Pancreas (tissue), 10 donors: Measurements from ENCODE around the gene NUFIP1. TPM values are rescaled to one million over a fixed set of nuclear protein-coding genes. Genes with fewer than 3 reads are reported as not detected.

Source experiments
- ATAC-seq, 4 donors: fragments of 200-7000 bp; cut with Tn5 transposase; one replicate each; pipeline versions ENCODE4 v1.8.0 to v1.9.1; 2020; ENCODE audit warnings: mild to moderate bottlenecking in 4 of 4, moderate library complexity in 4 of 4
- DNase-seq, 6 donors: peaks; one replicate each; pipeline ENCODE4 v3.0.0-alpha.2; 2020
- FAIRE-seq: peaks from 2 replicates; lab custom pipeline; 2012; peaks lifted over from hg19 to GRCh38; lab: Jason Lieb, UNC
- H3K27ac ChIP-seq, 4 donors: fragments of 200-600 bp; sonication (generic); 1 replicate in 3 of 4; 2 replicates in 1 of 4; pipeline versions ENCODE4 v1.5.0 to v1.8.0; 2020
- H3K27me3 ChIP-seq, 4 donors: fragments of 200-600 bp; one replicate each; pipeline ENCODE4 v1.8.0; 2021
- H3K36me3 ChIP-seq, 3 donors: fragments of 200-600 bp; sonication (generic) in 1 of 3; one replicate each; pipeline versions ENCODE4 v1.5.0 to v1.8.0; 2020 to 2021
- H3K4me1 ChIP-seq, 3 donors: fragments of 200-600 bp; one replicate each; pipeline ENCODE4 v1.8.0; 2021
- H3K4me3 ChIP-seq, 4 donors: fragments of 200-600 bp; sonication (generic) in 2 of 4; one replicate each; pipeline versions ENCODE4 v1.5.0 to v1.8.0; 2020 to 2021
- H3K9me3 ChIP-seq, 4 donors: fragments of 200-600 bp; one replicate each; pipeline ENCODE4 v1.8.0; 2021
- CTCF ChIP-seq, 4 donors: fragments of 200-600 bp; sonication (generic) in 3 of 4; IDR thresholded peaks; one replicate each; pipeline versions ENCODE4 v1.5.0 to v1.8.0; 2021; ENCODE audit warnings: antibody characterized with exemption in 4 of 4
- WGBS, 2 donors: extraction: QIAGEN DNeasy Blood & Tissue Kit; methylation state at CpG; one replicate each; pipeline ENCODE4 v1.1.7; 2013; 5-methylcytosine and 5-hydroxymethylcytosine counted together
- intact Hi-C, 3 donors: fragments of 100-400 bp; cut with DNase I; formaldehyde crosslinking; loops; one replicate each; pipeline versions ENCODE4 v1.11.1 to v1.14.2; 2022
- polyA plus RNA-seq, 2 donors: library from polyadenylated mRNA; stranded (reverse); fragments of 200-250 nt; gene quantifications; one replicate each; pipeline ENCODE4 v1.2.3, GENCODE V29; 2013
- total RNA-seq, 6 donors: library from RNA; stranded (reverse); fragmentation: NEBNext Ultra II Directional in 4 of 6; extraction: Animal tissue kit (Norgen Biotek cat#: 25700) in 4 of 6; gene quantifications; one replicate each; pipeline versions ENCODE4 v1.2.1 to v1.2.4, GENCODE V29; 2021 to 2023
- donor health status: healthy with polysubstance abuse.
- donor health status: DM: no; HTN: no; CAD: no; lungs with moderate emphysema.
- donor health status: DM: no; HTN: no; CAD: no.
- donor health status: control.
- donor health status: control.
- donor health status: Bipolar disorder and iron deficiency.
- donor health status: DM: yes; HTN: yes; CAD: no.
- donor health status: DM: no; HTN: no; CAD: no.
- donor health status: DM: no; HTN: no; CAD: no.
- donor health status: DM: yes; HTN: yes; CAD: no.

Gene NUFIP1
- total and polyA plus RNA-seq, 8 donors = 1.1 to 3.0 (median 2.0) TPM

DNA sequence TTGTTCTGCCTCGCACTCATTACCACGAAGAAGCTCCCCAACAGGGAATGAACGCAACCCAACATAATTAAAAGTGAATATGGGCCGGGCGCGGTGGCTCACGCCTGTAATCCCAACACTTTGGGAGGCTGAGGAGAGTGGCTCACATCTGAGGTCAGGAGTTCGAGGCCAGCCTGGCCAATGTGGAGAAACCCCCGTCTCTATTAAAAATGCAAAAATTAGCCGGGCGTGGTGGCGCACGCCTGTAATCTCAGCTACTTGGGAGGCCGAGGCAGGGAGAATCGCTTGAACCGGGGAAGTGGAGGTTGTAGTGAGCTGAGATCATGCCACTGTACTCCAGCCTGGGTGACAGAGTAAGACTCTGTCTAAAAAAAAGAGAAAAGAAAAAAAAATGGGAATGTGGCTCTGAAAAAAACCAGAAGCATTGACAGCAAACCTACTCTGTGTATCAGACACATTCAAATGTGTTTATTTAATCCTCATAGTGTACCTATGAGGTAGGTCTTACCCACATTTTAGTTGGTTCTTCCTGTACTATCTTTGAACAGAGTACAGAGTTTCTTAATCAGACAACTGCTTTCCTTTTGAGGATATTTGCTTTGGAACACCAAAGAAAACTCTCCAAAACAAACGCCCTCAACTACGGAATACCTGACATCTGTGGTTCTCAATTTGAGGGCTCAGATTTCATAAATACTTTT lies 70.0 kb downstream of the NUFIP1 start:
- Histone ChIP-seq H3K27me3 (no peaks in the 10 kb centered on the region), H3K9me3 (no peaks in the 10 kb centered on the region), H3K27ac (peak overlapping the region; percentile 88 to 99 (median 94)), H3K4me1 (peaks cover 0 to 16% (median 13%) of the 10 kb centered on the region in 3 donors), H3K36me3 (no peaks in the 10 kb centered on the region), H3K4me3 (peak overlapping the region in 2 of 4 donors; percentile 34 to 45)
- DNase-seq (peak in 1 of 6 donors; percentile 22), FAIRE-seq (no peak), ATAC-seq (no peak)
- TF ChIP-seq CTCF (IDR thresholded peaks at IDR 0.05) = no peak
- 90% methylated on average over 18 of the region's 18 CpGs for WGBS, 2 donors
- intact Hi-C loops = no loop called here

- intact Hi-C loops = no loop called here
- H3K36me3 ChIP-seq = no peaks in the 10 kb centered on the region
- TF ChIP-seq CTCF (IDR thresholded peaks at IDR 0.05) = peak; percentile 68 to 83 (median 70)
- H3K4me1 ChIP-seq = peaks cover 0 to 16% (median 13%) of the 10 kb centered on the region in 3 donors
- H3K4me3 ChIP-seq = peak overlapping the region; percentile 14 to 45 (median 32)
- FAIRE-seq = no peak
- 9 to 11% methylated on average over 26 of the region's 26 CpGs for WGBS, 2 donors
- no peaks in the 10 kb centered on the region for H3K27me3 ChIP-seq
- peak; percentile 86 to 95 (median 91) for DNase-seq
- peak overlapping the region; percentile 88 to 99 (median 94) for H3K27ac ChIP-seq
- H3K9me3 ChIP-seq = no peaks in the 10 kb centered on the region
- peak; percentile 87 to 93 (median 88) for ATAC-seq
Observed at GRCh38 chr13:44918326-44919103, 70.8 kb downstream of the NUFIP1 start.

DNA sequence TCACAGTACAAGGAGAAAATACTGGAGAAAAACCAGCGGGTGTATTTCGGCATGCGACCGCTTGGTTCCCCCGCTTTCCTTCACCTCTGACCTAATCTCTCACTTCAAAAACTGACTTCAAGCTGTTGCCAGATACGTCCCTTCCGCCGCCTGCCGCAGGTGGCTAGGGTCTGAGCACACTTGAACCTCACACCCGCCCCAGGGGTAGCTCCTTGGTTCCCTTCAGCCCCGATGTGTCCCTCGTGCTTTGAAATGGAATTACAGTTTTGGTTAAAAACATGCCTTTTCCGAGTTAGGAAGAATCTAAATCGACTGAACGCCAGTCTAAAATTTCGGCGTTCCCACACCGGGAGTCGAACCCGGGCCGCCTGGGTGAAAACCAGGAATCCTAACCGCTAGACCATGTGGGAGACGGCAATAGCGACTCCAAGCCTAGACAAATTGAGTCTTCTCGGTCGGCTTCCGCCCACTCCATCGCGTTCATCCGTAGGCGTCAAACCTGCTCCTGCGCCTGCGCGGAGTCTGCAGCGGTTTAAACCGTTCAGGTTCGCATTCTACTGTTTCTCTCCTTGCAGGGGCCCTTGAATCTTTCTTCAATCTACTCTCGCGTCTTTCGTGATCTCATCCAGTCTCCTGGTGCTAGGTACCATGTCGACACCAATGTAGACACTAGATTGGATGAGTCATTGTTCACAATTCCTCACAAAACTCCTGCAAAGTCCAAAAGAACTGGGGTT lies 71.5 kb downstream of the NUFIP1 start:
- ATAC-seq = peak; percentile 83 to 91 (median 86)
- Histone ChIP-seq H3K4me1 (peaks cover 0 to 16% (median 13%) of the 10 kb centered on the region in 3 donors), H3K9me3 (no peaks in the 10 kb centered on the region), H3K27me3 (no peaks in the 10 kb centered on the region), H3K27ac (peak overlapping the region; percentile 88 to 99 (median 94)), H3K36me3 (no peaks in the 10 kb centered on the region), H3K4me3 (peak overlapping the region; percentile 14 to 45 (median 32))
- WGBS, 2 donors = 0% methylated on average over 41 of the region's 41 CpGs
- intact Hi-C loops = no loop called here
- DNase-seq = peak; percentile 92 to 98 (median 96)
- peak in 3 of 4 donors; percentile 19 to 42 (median 28) for TF ChIP-seq CTCF (IDR thresholded peaks at IDR 0.05)
- FAIRE-seq = peak; percentile 5

- no peaks in the 10 kb centered on the region for H3K9me3 ChIP-seq
- no peak for TF ChIP-seq CTCF (IDR thresholded peaks at IDR 0.05)
- ATAC-seq = no peak
- H3K4me1 ChIP-seq = peaks cover 0 to 5% (median 0%) of the 10 kb centered on the region in 3 donors
- no peak for FAIRE-seq
- intact Hi-C loops = no loop called here
- DNase-seq = no peak
- WGBS, 2 donors = 74 to 82% methylated on average over 3 of the region's 3 CpGs
- no peaks in the 10 kb centered on the region for H3K36me3 ChIP-seq
- H3K27ac ChIP-seq = no peak overlapping the region
- no peaks in the 10 kb centered on the region for H3K27me3 ChIP-seq
- no peak overlapping the region for H3K4me3 ChIP-seq
Observed at GRCh38 chr13:44912278-44913016, 76.8 kb downstream of the NUFIP1 start.
